GM21825 (cell line): ENCODE measurements around the gene SORCS2.

Experiments
- ATAC-seq: cut with Tn5 transposase; IDR thresholded peaks from one replicate; pipeline ENCODE4 v1.9.1; 2021; ENCODE audit warnings: mild to moderate bottlenecking, moderate library complexity; ENCODE audit not compliant: unreplicated experiment

The SORCS2 gene

DNA sequence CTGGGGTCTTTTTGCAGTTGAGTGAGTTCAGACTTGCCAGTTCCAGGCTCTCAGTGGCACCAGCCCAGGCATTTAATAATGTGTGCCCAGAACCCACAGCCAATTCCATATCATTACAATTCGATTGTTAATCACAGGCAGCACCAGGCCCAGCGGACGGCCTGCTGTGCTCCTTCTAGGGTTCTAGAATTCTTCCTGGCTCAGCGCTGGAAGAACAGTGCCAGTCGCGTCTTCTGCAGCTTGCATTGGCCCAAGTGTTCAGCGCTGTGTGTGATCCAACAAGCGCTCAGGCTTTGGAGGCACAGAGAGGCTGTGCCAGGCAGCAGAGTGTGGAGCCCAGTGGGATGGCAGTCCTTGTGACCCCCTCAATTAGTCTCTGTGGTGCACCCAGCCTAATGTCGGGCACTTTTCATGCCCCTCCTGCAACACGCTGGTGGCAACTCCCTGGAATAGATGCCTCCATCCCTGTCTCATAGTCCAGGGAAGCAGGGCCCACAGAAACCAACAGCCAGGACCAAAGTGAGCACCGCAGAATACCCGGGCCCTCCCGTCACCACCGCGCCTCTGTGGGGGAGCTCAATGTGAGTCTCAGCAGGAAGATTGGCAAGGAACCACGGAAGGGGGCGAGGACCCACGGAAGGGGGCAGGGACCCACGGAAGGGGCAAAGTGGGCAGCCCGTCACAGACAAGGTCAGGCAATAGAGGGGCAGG, 554.2 kb downstream of the SORCS2 start:
- ATAC-seq, result no peak

DNA sequence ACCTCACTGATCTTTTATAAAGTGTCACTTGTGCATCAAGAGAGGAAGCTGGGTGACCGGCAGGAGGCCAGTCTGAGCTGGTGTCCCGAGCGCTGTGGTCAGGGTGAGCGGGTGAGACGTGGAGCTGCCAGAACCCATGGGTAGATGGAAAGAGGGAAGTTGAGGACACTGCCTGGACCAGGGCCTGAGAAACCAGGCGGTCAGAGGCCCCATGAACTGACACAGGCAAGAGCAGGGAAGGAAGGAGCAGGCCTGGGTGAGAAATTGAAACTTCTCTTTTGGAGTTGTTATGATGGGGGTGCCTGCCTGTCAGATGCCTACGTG, 554.7 kb downstream of the SORCS2 start:
- no peak for ATAC-seq

DNA sequence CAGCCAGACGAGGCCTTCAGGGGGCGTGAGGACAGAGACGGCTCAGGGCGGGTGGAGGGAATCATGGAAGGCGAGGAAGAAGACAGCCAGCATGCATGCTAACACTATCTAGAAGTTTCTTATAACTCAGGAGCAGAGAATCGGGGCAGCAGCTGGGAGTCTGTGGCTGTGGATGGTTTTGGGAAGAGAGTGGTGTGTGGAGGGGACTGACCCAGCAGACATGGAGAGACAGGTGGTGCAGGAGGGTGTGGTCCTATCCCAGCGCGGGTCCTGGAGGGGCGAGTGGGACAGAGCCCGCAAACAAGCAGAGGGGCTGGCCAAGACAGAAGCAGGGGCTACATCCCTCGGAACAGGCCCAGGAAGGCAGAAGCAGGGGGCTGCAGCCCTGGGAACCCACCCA, 555.2 kb downstream of the SORCS2 start:
- ATAC-seq, result no peak

DNA sequence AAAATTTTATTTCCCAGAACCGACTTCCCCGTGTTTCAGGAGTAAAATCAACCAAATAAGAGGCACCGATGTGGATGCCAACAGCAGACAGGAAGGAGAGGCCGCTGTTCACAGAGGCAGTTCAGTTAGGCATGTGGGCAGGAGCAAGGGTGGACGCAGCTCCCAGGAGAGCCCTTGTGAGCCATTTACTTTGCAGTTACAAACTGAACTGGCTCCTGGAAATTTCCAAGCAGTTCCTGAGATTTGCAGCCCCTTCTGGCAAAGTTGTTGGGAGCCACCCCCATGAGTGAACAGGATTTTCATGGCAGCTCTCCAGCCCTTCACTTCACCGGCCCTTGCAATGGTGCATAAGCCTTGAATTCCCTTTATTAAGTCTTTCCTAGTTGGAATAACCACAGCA, 558.2 kb downstream of the SORCS2 start:
- no peak for ATAC-seq

DNA sequence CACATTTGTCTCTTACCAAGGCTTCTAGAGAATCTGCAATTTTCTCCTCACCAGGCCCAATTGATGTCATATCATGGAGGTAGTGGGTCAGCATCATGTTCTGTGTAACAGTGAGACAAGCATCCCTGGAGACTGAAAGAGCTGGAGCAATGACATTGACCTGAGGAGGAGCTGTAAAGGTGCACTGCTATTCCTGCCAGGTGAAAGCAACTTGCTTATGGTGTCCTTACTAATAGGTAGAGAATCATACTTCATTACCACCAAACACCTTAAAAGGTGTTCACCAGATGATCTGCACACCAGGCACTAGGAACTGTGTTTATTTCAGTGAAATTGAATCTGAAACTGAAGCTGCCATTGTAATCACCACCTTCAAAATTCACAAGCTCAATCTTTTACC, 558.6 kb downstream of the SORCS2 start:
- no peak for ATAC-seq

DNA sequence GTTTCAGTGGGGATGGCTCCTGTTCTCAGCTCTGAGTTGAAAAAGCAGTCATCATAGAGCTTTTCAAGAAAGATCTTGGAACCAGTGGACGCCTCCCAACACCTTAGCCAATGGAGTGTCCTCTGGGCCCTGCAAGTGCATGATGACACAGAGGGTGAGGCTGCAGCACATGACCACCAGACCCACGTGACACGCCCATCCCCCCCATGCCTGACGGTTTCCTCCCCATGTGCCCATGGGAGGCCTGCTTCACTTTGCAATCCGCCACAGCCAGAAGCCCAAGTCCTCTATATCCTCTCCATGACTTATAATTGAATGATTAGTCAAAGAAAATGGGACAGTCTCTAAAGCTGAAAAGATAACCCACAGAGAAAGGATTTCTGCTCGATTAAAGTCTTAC, 560.3 kb downstream of the SORCS2 start:
- ATAC-seq, result no peak

DNA sequence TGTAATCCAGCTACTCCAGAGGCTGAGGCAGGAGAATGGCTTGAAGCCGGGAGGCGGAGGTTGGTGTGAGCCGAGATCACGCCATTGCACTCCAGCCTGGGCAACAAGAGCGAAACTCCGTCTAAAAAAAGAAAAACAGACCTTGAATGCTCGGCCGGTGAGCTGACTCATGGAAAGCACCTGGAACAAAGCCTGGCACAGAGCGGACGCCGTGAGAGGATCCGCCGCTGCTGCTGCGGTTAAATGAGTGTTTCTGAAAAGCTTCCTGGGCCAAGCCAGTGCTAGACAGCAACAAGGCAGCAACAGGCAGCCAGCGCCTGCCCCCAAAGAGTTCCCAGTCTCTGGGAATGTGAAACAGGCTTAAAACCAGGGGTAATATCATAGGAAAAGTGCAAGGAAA, 560.9 kb downstream of the SORCS2 start:
- no peak for ATAC-seq

DNA sequence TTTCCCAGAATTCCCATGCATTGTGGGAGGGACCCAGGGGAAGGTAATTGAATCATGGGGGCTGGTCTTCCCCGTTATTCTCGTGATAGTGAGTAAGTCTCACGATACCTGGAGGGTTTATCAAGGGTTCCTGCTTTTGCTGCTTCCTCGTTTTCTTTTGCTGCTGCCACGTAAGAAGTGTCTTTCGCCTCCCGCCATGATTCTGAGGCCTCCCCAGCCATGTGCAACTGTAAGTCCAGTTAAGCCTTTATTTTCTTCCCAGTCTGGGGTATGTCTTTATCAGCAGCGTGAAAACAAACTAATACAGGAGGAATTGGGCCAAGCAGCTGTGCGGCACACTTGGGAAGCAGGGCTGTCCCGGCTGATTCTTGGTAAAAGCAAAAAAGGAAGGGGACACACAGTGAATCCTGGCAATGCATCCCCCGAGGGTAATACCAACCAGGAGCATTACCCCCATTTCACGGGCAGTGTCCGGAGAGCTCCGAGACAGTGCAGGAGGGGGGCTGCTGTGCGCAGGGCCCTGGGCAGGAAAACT, 561.7 kb downstream of the SORCS2 start:
- no peak for ATAC-seq

DNA sequence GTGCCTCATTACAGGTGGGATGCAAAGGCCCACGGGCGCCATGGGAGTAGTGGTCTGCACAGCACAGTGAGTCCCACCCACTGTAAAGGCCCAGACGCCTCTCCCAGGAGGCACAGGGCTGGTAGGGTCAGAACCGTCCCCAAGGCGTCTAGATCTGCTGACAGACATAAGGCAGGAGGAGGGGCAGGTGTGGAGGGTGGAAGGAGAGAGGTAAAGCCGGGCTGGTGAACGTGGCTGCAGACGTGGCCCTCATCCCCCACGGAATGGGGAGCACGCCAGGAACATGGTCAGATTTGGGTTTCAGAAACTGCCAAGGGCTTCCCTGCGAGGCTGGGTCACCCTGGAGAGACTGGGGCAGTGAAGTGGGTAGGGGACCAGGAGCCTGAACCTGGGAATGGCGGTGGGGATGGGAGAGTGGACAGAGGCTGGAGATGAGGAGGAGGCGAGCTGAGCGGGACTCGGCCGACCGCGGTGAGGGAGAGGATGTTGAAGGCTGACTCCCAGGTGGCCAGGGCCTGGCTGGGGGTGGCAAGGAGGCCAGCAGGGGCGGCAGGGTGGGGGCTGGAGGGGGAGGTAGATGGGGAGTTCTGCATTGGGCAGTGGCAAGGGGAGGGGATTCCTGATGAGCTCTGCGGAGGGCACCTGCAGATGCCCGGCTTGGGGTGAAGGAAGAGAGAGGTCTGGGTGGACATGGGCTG, 562.4 kb downstream of the SORCS2 start:
- ATAC-seq, result no peak

DNA sequence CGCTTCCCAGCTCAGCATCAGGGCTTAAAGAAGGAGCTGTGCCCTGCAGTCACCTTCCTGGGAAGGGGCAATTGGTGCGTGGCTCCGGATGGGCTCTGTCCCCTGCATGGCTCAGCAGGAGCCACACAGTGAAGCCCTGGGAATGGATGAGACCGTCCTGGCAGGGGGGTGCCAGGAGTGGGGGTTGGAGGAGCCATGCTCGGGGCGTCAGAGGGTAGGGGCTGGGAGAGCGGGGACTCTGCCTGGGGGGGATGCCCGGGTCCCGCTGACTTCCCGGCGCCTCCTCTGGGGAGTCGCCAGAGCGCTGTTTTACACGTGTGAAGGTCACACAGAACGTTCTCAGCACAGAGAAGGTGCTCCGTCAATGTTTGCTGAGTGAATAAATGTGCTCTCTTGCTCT, 563.2 kb downstream of the SORCS2 start:
- no peak for ATAC-seq

DNA sequence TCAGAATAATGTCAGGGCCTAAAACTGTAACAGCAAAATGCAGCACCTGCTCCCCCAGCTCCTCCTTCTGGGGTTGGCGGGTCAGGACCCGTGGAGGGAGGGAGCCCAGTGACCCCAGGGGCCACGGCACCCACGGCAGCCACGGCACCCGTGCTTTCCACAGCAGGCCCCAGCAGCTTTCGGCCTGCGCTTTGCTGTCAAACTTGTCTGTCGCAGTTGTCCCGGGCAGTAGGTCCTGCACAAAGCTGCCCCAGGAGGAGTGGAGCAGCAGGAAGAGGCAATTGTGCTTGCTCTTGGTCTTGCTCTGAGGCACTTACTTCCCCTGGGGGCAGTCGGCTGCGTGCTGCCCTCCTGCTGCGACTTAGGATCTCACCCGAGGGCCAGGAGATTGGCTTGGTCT, 563.7 kb downstream of the SORCS2 start:
- no peak for ATAC-seq

DNA sequence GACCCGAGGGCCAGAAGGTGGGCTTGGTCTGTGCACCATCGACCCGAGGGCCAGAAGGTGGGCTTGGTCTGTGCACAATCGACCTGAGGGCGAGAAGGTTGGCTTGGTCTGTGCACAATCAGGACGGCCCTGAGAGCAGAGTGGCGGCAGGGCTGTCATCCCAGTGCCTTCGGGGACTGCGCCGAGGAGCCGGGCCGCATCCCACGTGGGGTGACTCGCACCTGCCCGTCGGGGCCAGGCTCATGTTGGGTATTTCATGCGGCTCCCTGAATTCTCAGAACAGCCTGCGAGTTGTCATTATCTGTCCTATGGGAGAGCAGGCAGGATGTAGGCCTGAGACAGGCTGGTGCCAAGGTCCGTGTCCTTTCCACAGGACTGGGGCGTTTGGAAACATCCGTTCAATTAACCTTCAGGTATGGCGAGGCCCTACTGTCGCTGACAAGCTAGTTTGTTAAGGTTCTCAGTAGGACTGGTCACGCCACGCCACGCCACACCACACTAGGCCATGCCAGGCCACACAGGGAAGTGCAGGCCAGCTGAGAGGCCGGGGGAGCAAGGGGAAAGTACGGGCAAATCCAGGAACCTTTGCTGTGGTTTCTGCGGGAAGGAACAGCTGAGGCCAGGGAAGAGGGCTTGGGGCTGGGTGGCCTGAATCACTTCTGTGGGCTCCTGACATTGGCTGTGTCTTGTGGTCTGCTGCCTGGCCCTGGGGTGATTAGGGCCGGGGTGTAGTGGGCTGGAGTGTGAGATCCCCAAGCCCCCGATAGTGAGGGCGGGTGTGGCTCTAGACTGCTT, 564.4 kb downstream of the SORCS2 start:
- ATAC-seq, result no peak

DNA sequence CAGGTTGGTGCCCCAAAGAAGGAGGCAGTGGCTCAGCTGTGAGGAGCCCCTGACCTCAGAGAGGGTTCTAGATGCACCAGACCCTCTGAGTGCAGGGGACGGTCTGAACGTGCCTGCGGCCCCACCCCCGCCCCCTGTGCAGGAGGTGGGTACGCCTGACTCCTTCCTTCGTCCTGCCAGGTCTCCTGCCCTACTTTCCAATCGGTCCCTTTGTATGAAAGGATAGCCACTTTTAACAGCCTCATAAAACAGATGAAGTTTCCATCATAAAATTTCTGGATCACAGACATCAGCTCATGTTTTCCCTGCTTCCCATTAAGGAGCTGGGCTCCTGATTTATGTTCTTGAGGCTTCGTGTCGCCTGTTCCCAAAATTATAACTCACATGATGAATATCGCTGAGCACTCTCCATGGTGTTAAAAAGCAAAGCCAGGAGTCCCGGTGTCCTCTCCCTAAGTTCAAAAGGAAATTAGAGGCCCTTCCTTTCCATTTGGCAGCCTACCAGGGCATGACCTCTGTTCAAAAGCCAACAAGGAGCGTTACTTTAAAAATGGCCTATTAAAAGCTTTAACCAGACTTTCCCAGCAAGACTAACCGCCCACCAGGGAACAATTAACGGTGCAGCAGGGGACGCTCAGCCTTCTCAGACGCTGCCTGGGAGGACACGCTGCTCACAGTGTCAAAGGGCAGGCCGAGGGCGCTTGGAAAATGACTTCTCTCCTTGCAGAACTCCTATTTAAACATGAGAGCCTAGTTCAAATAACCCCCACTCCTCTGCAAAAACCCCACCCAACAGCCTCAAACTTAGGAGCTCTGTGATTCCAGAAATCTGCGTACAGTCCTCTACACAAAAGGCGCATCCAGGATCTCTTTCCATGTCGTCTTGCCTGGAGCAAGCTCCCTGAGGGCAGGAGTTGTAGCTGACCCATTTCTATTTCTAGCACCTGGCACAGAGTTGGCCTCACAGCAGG, 565.4 kb downstream of the SORCS2 start:
- no peak for ATAC-seq

DNA sequence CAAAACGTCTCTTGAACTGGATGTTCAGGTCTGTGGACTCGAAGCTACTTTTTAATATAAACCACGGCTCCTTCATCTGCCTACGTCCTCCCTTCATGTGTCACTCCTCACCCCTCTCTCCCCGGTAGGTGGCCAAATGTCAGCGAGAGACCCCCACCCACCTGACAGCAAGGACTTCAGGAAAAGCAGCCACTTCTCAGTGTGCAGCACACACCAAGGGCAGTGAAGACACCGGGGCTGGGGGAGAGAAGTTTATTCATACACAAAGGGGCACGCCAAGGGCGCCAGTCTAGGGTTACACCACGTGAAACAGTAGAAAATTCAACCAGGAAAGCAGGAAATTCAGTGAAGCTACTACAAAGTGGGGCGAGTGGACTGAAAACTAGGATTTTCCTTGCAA, 566.1 kb downstream of the SORCS2 start:
- ATAC-seq, result no peak

DNA sequence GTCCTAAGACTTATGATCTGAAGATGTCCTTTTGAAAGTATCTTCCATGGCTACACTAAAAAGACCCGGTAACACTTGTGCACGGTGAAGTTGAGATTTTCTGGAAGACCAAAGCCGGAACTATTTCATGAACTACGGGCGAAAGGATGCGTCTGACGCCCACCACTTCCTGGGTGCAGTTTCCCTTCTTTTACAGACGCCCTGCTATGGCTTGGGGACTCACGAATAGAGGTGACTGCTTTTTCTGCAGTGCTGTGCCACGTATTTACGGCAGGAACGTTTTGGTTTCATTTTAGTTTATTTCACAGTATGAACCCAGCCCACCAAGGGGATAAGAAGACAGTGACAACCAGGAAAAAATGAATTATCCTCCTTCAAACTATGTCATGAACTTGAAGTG, 566.9 kb downstream of the SORCS2 start:
- no peak for ATAC-seq

DNA sequence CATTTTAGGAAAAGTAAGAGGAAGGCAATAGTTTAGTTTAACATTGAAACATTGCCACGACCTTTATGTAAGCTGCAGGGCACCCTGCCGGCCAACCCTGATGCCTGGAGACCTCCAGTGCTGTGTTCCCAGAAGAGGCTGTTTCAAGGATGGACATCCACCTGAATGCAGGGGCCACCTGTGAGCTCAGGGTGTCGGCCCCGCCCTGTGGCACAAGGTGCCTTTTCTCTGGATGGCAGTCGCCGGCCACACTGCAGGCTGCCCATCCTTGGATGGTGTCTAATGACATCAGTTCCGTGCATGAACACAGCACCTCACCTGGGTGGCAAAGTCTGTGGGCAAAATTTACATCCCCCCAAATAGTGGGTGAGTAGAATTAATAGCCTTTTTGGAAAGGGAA, 567.3 kb downstream of the SORCS2 start:
- no peak for ATAC-seq

DNA sequence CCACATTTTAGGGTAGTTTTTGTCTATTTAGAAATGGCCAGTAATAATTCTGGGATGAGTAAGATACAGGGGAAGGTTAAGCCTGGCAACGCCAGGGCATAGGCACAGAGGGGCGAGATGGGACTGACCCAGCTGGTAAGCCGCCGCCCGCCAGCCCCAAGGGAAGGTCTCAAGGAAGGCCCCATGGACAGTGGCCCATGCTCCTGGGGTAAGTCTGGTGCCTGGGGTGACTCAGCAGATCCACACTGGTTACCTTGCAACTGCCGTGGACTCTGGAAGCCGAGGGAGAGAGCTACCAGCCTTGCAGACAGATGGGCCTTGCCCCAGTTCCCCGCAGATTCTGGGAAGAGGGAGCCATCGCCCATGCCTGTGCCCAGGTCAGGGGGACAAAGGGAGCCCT, 567.9 kb downstream of the SORCS2 start:
- ATAC-seq, result no peak

DNA sequence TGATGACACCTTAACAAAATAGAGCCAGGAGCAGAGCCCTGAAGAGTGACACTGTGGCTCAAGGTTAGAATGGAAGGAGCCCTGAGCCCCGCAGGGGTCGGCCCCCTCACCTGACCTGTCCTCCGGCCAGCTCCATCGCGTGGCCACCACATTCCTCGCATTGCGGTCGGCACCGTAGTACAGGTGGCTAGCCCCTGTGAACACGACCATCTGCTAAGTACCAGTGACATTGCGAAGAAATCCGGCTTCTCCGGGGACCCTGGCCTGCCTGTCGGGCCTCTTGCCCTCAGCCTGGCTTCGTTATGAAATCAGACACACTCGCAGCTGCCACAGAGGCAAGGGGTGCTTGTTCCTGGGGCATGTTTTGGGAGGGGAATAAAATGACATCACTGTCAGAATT, 568.4 kb downstream of the SORCS2 start:
- ATAC-seq, result no peak

DNA sequence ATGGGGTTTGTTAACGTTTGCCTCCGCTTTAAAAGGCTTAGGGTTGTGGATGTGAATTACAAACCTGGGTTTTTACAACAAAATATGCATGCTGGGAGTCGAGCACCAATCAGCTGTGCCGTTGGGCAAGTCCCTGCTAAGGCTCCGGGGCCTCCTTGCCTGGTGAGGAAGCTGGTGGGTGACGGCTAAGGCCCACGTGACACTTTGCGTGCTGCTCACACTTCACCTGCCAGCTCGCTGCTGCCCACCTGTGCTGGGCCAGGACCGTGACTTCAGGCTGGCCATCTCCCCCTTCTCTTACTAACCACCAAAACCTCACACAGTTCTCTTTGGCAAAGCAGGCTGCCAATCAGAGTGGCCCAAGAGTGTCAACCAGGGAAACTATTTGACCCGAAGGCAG, 569.0 kb downstream of the SORCS2 start:
- ATAC-seq, result no peak

DNA sequence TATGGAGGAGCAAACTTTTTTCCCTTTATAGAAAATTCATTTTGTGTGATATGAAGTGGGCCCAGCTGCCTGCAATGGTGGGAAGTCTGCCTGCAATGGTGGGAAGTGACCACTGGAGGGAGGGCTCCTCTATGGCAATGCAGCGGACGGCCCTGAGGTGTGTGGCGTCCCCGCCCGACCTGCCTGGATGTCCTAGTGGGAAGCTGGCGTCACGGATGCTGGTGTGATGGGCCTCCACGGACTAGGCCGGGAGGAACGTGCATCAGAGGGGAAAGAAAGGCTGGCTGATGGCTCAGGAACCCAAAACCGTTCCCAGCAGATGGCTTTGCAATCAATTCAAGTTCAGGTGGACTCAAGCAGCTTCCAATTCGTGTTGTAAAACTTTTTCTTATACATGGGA, 569.4 kb downstream of the SORCS2 start:
- ATAC-seq, result no peak
